OCI-LY1 (cell line): Measurements from ENCODE around the gene TTYH3.

ENCODE experiments used
- CTCF ChIP-seq: fragments of 200-600 bp; sonication (generic), shearing (Covaris generic); IDR thresholded peaks from 2 replicates; pipeline ENCODE4 v1.5.1; 2017; ENCODE audit warnings: mild to moderate bottlenecking, antibody characterized with exemption, low read length, moderate library complexity, mixed read lengths
- EZH2 ChIP-seq: fragments of 200-600 bp; sonication (generic), shearing (Covaris generic); IDR thresholded peaks from 2 replicates; pipeline ENCODE4 v1.8.0; 2017; ENCODE audit warnings: borderline replicate concordance, mixed run types, mild to moderate bottlenecking, antibody characterized with exemption, low read length, moderate library complexity, mixed read lengths

- peak; percentile 44; the same call in 1 of the 2 replicates for TF ChIP-seq CTCF
- no peak for TF ChIP-seq EZH2
Measured at GRCh38 chr7:2651336-2651735, 19.6 kb downstream of the TTYH3 start.
